Frontal cortex (tissue), 4 donors: ENCODE results near the gene ZBTB48. TPM values are rescaled to one million over a fixed set of nuclear protein-coding genes. Genes with fewer than 3 reads are reported as not detected.
"Not testable (repeated sequence)": the region's sequence is repeated elsewhere in the genome, so short reads cannot be mapped to it uniquely, and the experiment has no call there.

Source experiments
- DNase-seq, 2 donors: peaks; one replicate each; pipeline ENCODE4 v3.0.0; 2012; ENCODE audit warnings: low spot score in 2 of 2
- FAIRE-seq: peaks from 2 replicates; lab custom pipeline; 2012; peaks lifted over from hg19 to GRCh38; lab: Jason Lieb, UNC
- total RNA-seq: library from RNA; depleted of rRNA; stranded (reverse); fragments of >200 nt; gene quantifications from one replicate; pipeline ENCODE4 v1.2.3, GENCODE V29; 2014
- donor health status: control.
- donor health status: control.
- donor health status: control.

Gene ZBTB48
- 11.4 TPM for total RNA-seq

DNA sequence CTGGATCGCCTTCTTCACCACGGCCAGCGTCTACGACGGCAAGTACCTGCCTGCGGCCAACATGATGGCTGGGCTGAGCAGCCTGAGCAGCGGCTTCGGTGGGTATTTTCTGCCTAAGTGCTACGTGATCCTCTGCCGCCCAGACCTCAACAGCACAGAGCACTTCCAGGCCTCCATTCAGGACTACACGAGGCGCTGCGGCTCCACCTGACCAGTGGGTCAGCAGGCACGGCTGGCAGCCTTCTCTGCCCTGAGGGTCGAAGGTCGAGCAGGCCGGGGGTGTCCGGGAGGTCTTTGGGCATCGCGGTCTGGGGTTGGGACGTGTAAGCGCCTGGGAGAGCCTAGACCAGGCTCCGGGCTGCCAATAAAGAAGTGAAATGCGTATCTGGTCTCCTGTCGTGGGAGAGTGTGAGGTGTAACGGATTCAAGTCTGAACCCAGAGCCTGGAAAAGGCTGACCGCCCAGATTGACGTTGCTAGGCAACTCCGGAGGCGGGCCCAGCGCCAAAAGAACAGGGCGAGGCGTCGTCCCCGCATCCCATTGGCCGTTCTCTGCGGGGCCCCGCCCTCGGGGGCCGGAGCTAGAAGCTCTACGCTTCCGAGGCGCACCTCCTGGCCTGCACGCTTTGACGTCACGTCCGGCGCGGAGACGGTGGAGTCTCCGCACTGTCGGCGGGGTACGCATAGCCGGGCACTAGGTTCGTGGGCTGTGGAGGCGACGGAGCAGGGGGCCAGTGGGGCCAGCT lies at the start of gene ZBTB48:
TSS of gene ZBTB48 (plus strand) at position 621 of the 745 bp plus-strand sequence. CDS start 616 bp downstream, outside the sequence.
- FAIRE-seq (peak; percentile 96), DNase-seq (peak; percentile 99 to 100)

DNA sequence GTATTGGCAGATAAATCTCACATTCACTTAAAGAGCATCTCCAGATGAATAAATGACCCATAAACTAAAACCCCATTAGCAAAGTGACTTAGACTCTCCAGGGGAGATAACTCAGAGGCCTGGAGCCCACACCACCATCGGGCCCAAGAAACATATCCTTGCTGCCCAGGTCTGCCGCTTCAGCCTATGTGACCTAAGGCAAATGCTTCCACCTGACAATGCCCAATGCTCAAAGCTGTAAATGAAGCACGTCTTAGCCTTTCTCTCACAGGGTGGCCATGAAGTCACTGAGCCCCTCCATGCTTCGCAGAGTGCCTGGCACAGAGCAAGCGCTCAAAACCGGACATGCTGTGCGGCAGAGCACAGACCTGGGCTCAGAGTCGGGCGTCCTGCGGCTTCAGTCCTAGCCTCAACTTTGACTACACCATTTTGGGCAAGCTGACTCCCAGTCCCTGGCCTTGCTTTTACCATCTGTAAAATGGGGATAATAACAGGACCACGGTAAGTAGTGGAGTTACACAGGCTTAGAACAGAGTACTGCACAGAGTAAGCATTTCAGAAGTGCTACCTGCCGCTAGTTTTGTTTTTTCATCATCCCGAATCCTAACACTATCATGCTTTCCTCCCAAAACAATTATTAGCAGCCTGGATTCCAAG lies 49.2 kb upstream of the ZBTB48 start:
- DNase-seq (no peak), FAIRE-seq (no peak)

DNA sequence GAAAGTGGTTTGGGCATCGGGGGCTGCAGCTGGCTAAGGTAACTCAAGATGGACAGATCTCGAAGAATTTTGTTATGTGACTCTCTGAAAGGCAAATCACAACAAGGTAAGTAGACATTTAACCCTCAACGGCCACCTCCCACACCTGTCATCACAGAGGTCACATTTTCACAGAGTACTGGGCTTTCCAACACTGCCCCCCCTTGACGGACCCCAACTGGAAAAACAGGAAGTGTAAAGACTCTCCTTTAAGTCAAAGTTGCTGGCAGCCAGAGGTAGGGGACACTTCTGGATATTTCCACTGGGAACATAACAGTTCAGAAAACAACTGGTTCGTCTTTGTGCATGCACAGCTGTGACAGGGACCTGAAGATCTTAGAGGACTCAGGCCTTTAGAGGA lies 47.8 kb upstream of the ZBTB48 start:
- DNase-seq (no peak), FAIRE-seq (no peak)

DNA sequence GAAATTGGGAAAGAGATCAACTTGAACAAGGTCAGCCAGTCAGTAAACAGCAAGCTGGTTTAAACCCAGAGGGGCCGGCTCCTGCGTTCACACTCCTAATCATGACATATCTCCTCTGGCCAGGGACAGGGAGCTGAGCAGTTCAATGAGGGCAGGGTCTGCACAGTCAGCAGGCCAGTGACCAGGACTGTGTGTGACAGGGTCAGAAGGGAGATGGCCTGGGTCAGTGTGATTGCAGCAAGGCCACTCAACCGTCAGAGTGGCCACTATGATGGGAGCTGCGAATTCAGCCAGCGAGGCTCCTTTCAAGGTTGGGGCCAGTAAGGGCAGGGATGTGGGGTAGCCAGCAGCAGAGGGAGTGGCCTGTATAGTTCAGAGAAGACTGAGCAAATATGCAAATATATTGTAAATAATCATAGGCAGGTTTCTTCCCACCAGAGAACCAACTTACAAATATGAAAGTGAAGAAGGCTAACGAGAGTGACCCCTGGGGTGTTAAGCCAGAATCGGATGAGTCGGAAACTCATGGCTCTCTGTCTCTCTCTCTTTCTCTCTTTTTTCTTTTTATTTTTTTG lies 45.5 kb upstream of the ZBTB48 start:
- FAIRE-seq (no peak), DNase-seq (no peak)

DNA sequence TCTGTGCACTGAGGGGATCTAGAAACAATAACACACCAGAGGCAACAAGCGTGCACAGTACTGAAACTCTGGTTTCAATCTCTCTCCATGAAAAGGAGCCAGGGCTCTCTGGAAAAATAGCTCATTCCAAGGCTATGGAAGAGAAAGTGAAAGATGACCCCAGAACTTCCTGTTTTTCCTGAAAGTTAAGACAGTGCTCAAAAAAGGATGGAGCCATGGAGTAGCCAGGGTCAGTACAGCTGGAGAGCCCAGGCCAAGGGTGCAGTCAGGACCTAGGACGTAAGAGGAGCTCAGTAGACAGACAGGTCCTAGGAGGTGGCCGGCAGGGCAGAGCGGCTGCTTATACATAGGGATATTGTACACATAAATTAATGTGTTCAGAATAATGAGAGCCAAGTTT lies 44.6 kb upstream of the ZBTB48 start:
- DNase-seq (no peak), FAIRE-seq (no peak)

DNA sequence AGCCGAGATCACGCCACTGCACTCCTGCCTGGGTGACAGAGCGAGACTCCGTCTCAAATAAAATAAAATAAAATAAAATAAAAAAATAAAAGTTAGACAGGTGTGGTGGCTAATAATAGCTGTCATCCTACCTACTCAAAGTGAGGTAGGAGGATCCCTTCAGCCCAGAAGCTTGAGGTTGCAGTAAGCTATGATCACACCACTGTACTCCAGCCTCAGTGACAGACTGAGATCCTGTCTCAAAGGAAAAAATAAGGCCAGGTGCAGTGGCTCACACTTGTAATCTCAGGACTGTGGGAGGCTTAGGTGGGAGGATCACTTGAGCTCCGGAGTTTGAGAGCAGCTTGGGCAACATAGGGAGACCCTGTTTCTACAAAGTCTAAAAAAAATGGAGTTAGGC lies 43.5 kb upstream of the ZBTB48 start:
- DNase-seq, result no peak
- no peak for FAIRE-seq

DNA sequence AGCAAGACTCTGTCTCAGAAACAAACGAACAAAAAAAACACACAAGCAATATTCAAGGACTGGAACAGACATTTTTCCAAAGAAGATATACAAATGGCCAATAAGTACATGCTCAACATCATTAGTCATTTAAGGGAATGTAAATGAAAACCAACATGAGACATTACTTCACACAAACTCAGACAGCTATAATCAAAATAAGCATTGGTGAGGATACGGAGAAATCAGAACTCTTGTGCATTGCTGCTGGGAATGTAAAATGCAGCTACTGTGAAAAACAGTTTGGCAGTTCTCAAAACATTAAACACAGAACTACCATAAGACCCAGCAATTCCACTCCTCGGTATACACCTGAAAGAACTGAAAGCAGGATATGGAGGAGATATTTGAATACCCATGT lies 40.8 kb upstream of the ZBTB48 start:
- FAIRE-seq (no peak), DNase-seq (no peak)

DNA sequence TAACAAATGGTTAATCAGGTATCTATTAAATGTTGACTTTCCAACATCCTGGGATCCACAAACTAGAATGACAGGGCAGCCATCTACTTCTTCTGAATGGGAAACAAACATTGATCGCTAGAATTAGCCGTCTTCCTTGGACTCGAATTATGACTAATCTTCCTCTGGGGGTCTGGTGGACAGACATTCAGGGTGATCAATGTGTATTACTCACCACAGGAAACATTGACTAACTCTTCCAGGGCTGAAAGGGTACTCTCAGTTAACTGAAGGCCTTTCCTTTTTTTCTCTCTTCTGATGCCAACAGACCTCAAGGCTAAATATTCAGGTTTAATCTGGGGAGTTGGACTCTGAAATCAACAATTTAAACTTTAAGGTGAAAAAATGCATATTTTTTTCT lies 35.0 kb upstream of the ZBTB48 start:
- no peak for FAIRE-seq
- DNase-seq, result no peak

DNA sequence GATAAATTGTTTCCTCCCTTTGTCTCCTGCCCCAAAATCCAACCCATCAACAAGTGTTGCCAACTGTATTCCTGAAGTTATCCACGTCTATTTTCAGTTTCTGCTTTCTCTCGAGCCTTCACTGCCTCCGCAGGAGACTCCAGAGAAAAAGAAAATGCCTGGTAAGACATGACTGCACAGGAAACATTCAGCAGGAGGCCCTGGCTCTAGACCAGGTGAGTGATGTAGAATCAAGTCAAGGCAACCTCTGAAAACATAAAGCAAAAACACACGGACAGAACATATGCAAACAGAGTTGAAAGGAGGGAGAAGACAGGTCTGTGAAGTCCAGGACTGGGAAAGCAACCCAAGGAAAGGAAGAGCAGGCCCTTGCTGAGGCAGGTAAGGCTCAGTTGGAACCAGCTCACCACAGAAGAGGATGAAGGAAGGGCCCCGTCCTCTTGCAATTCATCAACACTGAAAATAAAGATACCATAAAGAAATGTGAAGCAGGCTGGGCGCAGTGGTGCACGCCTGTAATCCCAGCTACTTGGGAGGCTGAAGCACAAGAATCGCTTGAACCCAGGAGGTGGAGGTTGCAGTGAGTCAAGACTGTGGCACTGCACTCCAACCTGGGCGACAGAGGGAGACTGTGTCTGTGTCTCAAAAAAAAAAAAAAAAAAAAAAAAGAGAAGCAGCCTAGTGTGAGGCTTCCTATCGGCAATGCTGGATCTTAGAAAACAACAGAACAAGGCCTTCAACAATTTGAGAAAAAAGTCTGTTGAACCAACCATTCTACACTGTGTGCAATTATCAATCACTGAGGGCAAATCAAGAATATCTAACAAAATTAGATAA lies 34.3 kb upstream of the ZBTB48 start:
- no peak for FAIRE-seq

DNA sequence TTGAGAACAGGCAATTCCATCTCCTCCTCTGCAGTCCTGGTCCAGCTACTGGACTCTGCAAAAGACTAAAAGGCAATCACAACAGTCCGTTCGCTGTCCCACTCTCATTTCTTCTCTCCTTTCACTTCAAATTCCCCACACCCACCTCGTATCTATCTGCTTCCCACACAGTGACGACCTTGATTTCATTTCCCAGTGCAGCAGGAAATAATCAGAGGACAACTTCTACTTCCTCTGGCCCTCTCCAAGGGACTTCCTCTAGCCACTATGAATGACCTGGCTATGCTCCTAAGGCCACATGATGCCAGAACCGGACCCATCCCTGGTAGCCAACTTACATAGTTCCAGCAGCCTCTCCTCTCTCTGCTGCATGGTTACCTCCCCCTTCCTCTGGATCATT lies 33.5 kb upstream of the ZBTB48 start:
- FAIRE-seq (no peak), DNase-seq (no peak)

More for the DNA sequence above, 34.3 kb upstream of the ZBTB48 start:
- DNase-seq, result no peak

DNA sequence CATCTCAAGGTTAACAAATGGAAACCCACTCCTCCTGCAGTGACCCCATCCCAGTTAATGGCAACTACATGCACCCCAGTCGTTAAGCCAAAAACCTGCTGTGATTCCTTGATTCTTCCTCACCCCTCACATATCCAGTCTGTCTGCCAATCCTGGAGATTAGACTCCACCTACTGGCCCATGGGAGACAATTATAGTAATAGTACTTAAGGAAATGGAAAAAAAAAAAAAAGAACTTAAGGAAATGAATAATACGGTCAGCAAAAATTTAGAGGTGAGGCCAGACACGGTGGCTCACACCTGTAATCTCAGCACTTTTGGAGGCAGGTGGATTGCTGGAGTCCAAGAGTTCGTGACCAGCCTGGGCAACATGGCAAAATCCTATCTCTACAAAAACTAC lies 32.5 kb upstream of the ZBTB48 start:
- FAIRE-seq, result no peak

DNA sequence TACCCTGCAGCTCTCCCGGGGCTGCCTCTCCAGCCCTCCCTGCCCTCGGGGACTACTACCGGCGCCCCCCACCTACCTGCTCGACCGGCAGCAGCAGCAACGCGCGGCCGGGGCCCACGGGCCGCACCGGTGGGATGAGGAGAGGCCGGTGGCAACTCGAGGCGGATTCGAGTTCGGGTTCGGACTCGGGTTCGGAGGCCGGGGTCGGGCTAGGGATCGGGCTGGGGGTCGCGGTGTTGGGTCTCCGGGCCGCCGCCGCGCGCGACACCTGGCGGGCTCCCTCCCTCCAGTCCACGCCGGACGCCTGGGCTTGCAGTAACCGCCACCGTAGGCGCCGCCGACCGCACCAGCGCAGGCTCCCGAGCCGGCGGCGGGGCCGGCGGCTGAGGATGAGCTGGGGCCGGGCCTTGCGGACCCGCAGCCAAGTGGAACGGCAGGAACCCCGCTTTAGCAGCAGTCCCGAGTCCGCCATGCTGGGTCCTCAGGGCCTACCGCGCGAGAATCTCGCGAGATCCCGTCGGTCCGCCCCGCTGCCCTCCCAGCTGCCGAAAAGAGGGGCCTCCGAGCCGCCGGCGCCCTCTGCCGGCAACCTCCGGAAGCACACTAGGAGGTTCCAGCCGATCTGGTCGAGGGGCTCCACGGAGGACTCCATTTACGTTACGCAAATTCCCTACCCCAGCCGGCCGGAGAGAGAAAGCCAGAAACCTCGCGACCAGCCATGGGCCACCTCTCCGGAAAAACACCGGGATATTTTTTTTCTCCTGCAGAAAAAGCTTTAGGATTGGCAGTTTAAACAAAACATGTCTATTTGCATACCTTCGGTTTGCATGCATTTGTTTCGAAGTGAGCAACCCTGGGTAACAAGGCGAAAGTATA lies 25.5 kb upstream of the ZBTB48 start, which contains the start of gene NOL9:
TSS of gene NOL9 (minus strand) at position 483 of the 876 bp plus-strand sequence. CDS start at position 472, 11 bp downstream.
- DNase-seq (peak; percentile 95 to 97), FAIRE-seq (no peak)

More for the DNA sequence above, 32.5 kb upstream of the ZBTB48 start:
- no peak for DNase-seq

DNA sequence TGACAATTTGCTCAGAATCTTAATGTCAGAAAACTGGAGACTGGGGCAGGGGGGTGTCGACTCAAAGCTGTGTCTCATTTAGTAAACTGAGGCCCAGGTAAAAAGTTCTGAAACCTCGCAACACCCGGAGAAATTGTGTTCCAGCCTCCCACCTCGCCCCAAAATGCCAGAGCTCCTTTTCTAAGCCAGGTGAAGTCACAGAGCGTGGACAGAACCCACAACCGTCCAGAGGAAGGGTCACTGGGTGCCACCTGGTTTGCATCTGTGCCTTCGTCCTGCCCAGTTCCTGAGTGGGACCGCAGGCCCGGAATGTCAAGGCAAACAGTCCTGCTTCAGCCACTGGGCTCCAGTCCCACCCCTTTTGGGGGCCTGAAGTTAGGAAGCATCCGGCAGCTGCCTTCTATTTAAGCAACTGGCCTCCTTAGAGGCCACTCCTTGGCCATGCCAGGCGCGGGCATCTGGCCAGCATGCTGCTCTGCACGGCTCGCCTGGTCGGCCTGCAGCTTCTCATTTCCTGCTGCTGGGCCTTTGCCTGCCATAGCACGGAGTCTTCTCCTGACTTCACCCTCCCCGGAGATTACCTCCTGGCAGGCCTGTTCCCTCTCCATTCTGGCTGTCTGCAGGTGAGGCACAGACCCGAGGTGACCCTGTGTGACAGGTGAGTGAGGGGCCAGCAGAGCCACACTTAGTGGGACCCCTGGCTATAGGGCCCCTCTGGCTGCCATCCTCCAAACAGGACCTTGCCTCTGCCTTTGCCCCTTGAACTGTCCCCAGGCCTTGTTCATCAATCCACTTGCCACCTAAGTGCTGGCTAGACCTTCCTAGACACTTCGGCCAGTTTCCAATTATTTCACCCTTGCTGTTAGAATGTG lies 24.7 kb upstream of the ZBTB48 start, which contains the start of gene TAS1R1:
TSS of gene TAS1R1 (plus strand) at position 401 of the 872 bp plus-strand sequence. CDS start at position 468, 67 bp downstream.
- DNase-seq (no peak), FAIRE-seq (no peak)

DNA sequence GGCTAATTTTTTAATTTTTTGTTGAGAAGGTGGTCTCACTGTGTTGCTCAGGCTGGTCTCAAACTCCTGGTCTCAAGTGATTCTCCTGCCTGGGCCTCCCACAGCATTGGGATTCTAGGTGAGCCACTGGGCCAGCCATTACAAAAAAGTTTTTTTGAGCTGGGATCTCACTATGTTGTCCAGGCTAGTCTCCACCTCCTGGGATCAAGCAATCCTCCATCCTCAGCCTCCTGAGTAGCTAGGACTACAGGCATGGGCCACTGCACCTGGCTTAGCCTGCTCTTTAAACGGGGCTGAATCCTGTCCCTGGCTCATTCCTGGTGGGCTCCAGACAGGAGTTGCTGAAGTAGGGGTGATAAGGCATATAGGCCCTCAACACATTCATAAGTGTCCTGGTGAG lies 22.2 kb upstream of the ZBTB48 start:
- FAIRE-seq (no peak), DNase-seq (no peak)

DNA sequence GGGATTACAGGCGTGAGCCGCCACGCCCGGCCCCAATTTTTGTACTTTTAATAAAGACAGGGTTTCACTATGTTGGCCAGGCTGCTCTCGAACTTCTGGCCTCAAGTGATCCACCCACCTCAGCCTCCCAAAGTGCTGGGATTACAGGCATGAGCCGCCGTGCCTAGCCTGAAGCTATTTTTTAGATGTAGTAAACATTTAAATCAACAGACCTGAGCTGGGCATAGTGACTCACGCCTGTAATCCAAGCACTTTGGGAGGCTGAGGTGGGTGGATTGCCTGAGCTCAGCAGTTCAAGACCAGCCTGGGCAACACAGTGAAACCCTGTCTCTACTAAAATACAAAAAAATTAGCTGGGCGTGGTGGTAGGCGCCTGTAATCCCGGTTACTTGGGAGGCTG lies 20.6 kb upstream of the ZBTB48 start:
- not testable (repeated sequence) for FAIRE-seq, DNase-seq

DNA sequence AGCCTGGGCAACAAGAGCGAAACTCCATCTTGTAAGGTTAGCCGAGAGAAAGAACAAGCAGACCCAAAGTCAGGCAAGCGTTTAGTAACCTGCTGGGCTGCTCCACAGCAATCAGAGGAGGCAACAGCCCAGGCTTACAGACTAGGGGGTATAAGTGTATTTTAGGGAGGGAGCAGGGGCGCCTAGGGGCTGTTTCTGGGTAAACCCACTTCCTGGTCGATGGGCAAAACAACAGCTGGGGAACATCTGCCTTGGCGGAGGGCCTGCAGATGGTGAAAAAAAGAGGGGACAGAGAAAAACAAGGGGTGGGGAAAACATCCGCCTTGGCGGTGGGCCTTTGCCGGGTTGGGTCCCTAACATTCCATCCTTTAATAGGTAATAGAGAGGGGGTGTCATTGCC lies 19.5 kb upstream of the ZBTB48 start:
- FAIRE-seq, result no peak
- DNase-seq, result no peak

DNA sequence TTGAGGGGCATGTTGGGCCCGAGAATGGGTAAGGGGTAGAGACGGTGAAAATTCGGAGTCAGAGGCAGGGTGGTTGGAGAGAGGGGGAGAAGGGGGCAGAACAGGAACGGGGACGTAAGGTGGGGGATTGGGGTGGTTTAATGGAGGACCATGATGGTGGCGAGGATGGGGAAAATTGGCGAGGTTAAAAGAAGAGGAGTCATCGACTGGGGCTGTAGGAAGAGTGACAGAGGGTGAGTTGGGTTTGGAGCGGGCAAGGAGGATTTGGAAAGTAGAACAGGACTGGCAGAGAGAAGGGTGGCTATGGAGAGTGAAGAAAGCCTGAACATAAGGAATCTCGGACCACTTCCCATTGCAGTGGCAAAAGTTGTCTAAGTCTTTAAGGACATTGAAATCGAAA lies 10.8 kb upstream of the ZBTB48 start:
- no peak for DNase-seq
- no peak for FAIRE-seq

DNA sequence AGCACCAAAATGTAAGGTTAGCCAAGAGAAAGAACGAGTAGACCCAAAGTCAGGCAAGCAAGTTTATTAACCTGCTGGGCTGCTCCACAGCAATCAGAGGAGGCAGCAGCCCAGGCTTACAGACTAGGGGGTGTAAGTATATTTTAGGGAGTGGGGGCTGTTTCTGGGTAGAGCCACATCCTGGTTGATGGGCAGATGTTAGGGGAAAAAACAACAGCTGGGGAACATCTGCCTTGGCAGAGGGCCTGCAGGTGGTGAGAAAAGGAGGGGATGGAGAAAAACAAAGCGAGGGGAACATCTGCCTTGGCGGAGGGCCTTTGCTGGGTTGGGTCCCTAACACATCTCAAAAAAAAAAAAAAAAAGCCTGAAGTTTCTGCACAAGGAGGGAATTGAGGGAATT lies 9.7 kb upstream of the ZBTB48 start:
- no peak for DNase-seq
- FAIRE-seq, result no peak
